Activated T-cell treated with anti-CD3 and anti-CD28 coated beads, Interleukin-2, amount 50 U/mL, for 72 hours (primary cell): ENCODE data around the gene EFNA5. TPM values are rescaled to one million over a fixed set of nuclear protein-coding genes. Genes with fewer than 3 reads are reported as not detected.
"Not testable (repeated sequence)": the region's sequence is repeated elsewhere in the genome, so short reads cannot be mapped to it uniquely, and the experiment has no call there.

Source experiments
- ATAC-seq, 2 donors: fragments of 150-1000 bp; cut with Tn5 transposase; replicated peaks in 1 of 2; 2 replicates each; pipeline ENCODE4 v1.10.0; 2021; ENCODE audit warnings: moderate library complexity in 2 of 2, mild to moderate bottlenecking in 1 of 2
- DNase-seq, 2 donors: peaks; one replicate each; pipeline ENCODE4 v3.0.0; 2021 to 2022; ENCODE audit warnings: mixed read lengths in 1 of 2
- H3K27ac Mint-ChIP-seq: one replicate; pipeline ENCODE4 v1.8.0; 2022; ENCODE audit warnings: mild to moderate bottlenecking, moderate library complexity, mixed read lengths
- H3K27me3 Mint-ChIP-seq: one replicate; pipeline ENCODE4 v1.8.0; 2022; ENCODE audit warnings: low read depth, mixed read lengths
- H3K36me3 Mint-ChIP-seq, 2 donors: one replicate each; pipeline ENCODE4 v1.8.0; 2022; ENCODE audit warnings: mixed read lengths in 2 of 2, mild to moderate bottlenecking in 1 of 2; ENCODE audit not compliant: insufficient read depth in 2 of 2
- H3K4me1 Mint-ChIP-seq: one replicate; pipeline ENCODE4 v1.8.0; 2022; ENCODE audit warnings: low read depth, mixed read lengths
- H3K4me3 Mint-ChIP-seq, 2 donors: one replicate each; pipeline ENCODE4 v1.8.0; 2022; ENCODE audit warnings: mild to moderate bottlenecking in 2 of 2, mixed read lengths in 2 of 2, moderate library complexity in 2 of 2
- H3K9me3 Mint-ChIP-seq, 2 donors: one replicate each; pipeline ENCODE4 v1.8.0; 2022; ENCODE audit warnings: mixed read lengths in 2 of 2
- total RNA-seq, 2 donors: library from RNA; stranded (reverse); gene quantifications; one replicate each; pipeline ENCODE4 v1.2.3, GENCODE V29; 2022

EFNA5 gene
- total RNA-seq, 2 donors from 2014 or later, result 0.35 TPM; not detected in 1

- no peak overlapping the region for H3K4me3 Mint-ChIP-seq
- H3K4me1 Mint-ChIP-seq, result peaks cover 12% of the 10 kb centered on the region
- H3K27ac Mint-ChIP-seq, result no peak overlapping the region
- peaks cover 0 to 2% of the 10 kb centered on the region in 2 donors for H3K9me3 Mint-ChIP-seq
- no peak for DNase-seq
- peaks cover 15% of the 10 kb centered on the region for H3K27me3 Mint-ChIP-seq
- no peaks in the 10 kb centered on the region for H3K36me3 Mint-ChIP-seq
- ATAC-seq, result no peak
Observed at GRCh38 chr5:107499237-107499636, 171.5 kb downstream of the EFNA5 start.

- H3K4me1 Mint-ChIP-seq, result no peaks in the 10 kb centered on the region
- no peaks in the 10 kb centered on the region for H3K27me3 Mint-ChIP-seq
- ATAC-seq (no peak), DNase-seq (no peak)
- H3K36me3 Mint-ChIP-seq, result no peaks in the 10 kb centered on the region
- H3K27ac Mint-ChIP-seq, result no peak overlapping the region
- no peak overlapping the region for H3K4me3 Mint-ChIP-seq
- peaks cover 0 to 2% of the 10 kb centered on the region in 2 donors for H3K9me3 Mint-ChIP-seq
Observed at GRCh38 chr5:107496466-107496865, 174.3 kb downstream of the EFNA5 start.

- not testable (repeated sequence) for H3K27me3 Mint-ChIP-seq, H3K4me3 Mint-ChIP-seq, H3K36me3 Mint-ChIP-seq, H3K4me1 Mint-ChIP-seq, ATAC-seq, DNase-seq, H3K9me3 Mint-ChIP-seq, H3K27ac Mint-ChIP-seq
Observed at GRCh38 chr5:107494129-107494528, 176.6 kb downstream of the EFNA5 start.

GRCh38 chr5:107487056-107487542 is 183.6 kb downstream of the EFNA5 start:
- Mint-ChIP-seq H3K9me3 (peaks cover 0 to 5% of the 10 kb centered on the region in 2 donors), H3K36me3 (peaks cover 2 to 3% of the 10 kb centered on the region in 2 donors), H3K27ac (no peak overlapping the region), H3K4me3 (no peak overlapping the region), H3K27me3 (peaks cover 42% of the 10 kb centered on the region), H3K4me1 (peaks cover 18% of the 10 kb centered on the region)
- ATAC-seq (no peak), DNase-seq (no peak)

GRCh38 chr5:107486489-107486888 is 184.2 kb downstream of the EFNA5 start:
- peaks cover 2 to 3% of the 10 kb centered on the region in 2 donors for H3K36me3 Mint-ChIP-seq
- no peak overlapping the region for H3K4me3 Mint-ChIP-seq
- H3K9me3 Mint-ChIP-seq, result peaks cover 0 to 5% of the 10 kb centered on the region in 2 donors
- peaks cover 18% of the 10 kb centered on the region for H3K4me1 Mint-ChIP-seq
- H3K27ac Mint-ChIP-seq, result peak overlapping the region; percentile 31
- DNase-seq (peak; percentile 56 to 71), ATAC-seq (peak; percentile 99 to 100)
- peaks cover 46% of the 10 kb centered on the region for H3K27me3 Mint-ChIP-seq

GRCh38 chr5:107485184-107485583 is 185.6 kb downstream of the EFNA5 start:
- peaks cover 2 to 6% of the 10 kb centered on the region in 2 donors for H3K36me3 Mint-ChIP-seq
- H3K9me3 Mint-ChIP-seq, result peaks cover 0 to 5% of the 10 kb centered on the region in 2 donors
- no peak overlapping the region for H3K4me3 Mint-ChIP-seq
- peaks cover 18% of the 10 kb centered on the region for H3K4me1 Mint-ChIP-seq
- H3K27ac Mint-ChIP-seq, result no peak overlapping the region
- ATAC-seq (no peak), DNase-seq (no peak)
- peaks cover 54% of the 10 kb centered on the region for H3K27me3 Mint-ChIP-seq

- Mint-ChIP-seq H3K4me1 (peaks cover 18% of the 10 kb centered on the region), H3K36me3 (peaks cover 2 to 6% of the 10 kb centered on the region in 2 donors), H3K27me3 (peaks cover 50% of the 10 kb centered on the region), H3K4me3 (no peak overlapping the region), H3K27ac (no peak overlapping the region), H3K9me3 (peaks cover 0 to 5% of the 10 kb centered on the region in 2 donors)
- ATAC-seq (no peak), DNase-seq (no peak)
Observed at GRCh38 chr5:107484281-107484680, 186.5 kb downstream of the EFNA5 start.

GRCh38 chr5:107483231-107484024 is 187.3 kb downstream of the EFNA5 start:
- no peak overlapping the region for H3K4me3 Mint-ChIP-seq
- no peak for DNase-seq
- H3K27me3 Mint-ChIP-seq, result peaks cover 53% of the 10 kb centered on the region
- H3K4me1 Mint-ChIP-seq, result peaks cover 18% of the 10 kb centered on the region
- H3K9me3 Mint-ChIP-seq, result peaks cover 0 to 5% of the 10 kb centered on the region in 2 donors
- H3K27ac Mint-ChIP-seq, result no peak overlapping the region
- ATAC-seq, result no peak
- peaks cover 2 to 6% of the 10 kb centered on the region in 2 donors for H3K36me3 Mint-ChIP-seq

GRCh38 chr5:107478068-107478641 is 192.6 kb downstream of the EFNA5 start:
- Mint-ChIP-seq H3K4me1 (peaks cover 7% of the 10 kb centered on the region), H3K27ac (no peak overlapping the region), H3K4me3 (no peak overlapping the region), H3K36me3 (peaks cover 0 to 4% of the 10 kb centered on the region in 2 donors), H3K9me3 (no peaks in the 10 kb centered on the region), H3K27me3 (peaks cover 24% of the 10 kb centered on the region)
- ATAC-seq (no peak), DNase-seq (no peak)

- Mint-ChIP-seq H3K4me3 (no peak overlapping the region), H3K4me1 (peaks cover 7% of the 10 kb centered on the region), H3K27ac (no peak overlapping the region), H3K36me3 (peaks cover 0 to 4% of the 10 kb centered on the region in 2 donors), H3K27me3 (peaks cover 23% of the 10 kb centered on the region), H3K9me3 (no peaks in the 10 kb centered on the region)
- DNase-seq, result no peak
- ATAC-seq, result no peak
Observed at GRCh38 chr5:107477492-107477891, 193.2 kb downstream of the EFNA5 start.

GRCh38 chr5:107476783-107477182 is 194.0 kb downstream of the EFNA5 start:
- H3K27ac Mint-ChIP-seq, result peak overlapping the region; percentile 55
- H3K4me3 Mint-ChIP-seq, result peak overlapping the region in 1 of 2 donors; percentile 27
- peaks cover 7% of the 10 kb centered on the region for H3K4me1 Mint-ChIP-seq
- H3K9me3 Mint-ChIP-seq, result no peaks in the 10 kb centered on the region
- peaks cover 22% of the 10 kb centered on the region for H3K27me3 Mint-ChIP-seq
- ATAC-seq (peak; percentile 92 to 96), DNase-seq (peak; percentile 15 to 36)
- H3K36me3 Mint-ChIP-seq, result peaks cover 0 to 4% of the 10 kb centered on the region in 2 donors

GRCh38 chr5:107474716-107475489 is 195.8 kb downstream of the EFNA5 start:
- peak; percentile 16 to 32 for ATAC-seq
- Mint-ChIP-seq H3K27me3 (peaks cover 7% of the 10 kb centered on the region), H3K4me3 (no peak overlapping the region), H3K4me1 (peaks cover 7% of the 10 kb centered on the region), H3K27ac (no peak overlapping the region), H3K36me3 (no peaks in the 10 kb centered on the region), H3K9me3 (no peaks in the 10 kb centered on the region)
- no peak for DNase-seq

- no peak overlapping the region for H3K4me3 Mint-ChIP-seq
- peaks cover 7% of the 10 kb centered on the region for H3K27me3 Mint-ChIP-seq
- ATAC-seq (no peak), DNase-seq (no peak)
- H3K9me3 Mint-ChIP-seq, result no peaks in the 10 kb centered on the region
- H3K27ac Mint-ChIP-seq, result no peak overlapping the region
- H3K36me3 Mint-ChIP-seq, result no peaks in the 10 kb centered on the region
- H3K4me1 Mint-ChIP-seq, result peaks cover 7% of the 10 kb centered on the region
Observed at GRCh38 chr5:107474361-107474715, 196.4 kb downstream of the EFNA5 start.
